ENCODE results near the gene EHD3. TPM values are rescaled to one million over a fixed set of nuclear protein-coding genes. Genes with fewer than 3 reads are reported as not detected.
A peak's percentile ranks its signal among the peaks of the same experiment; 100 is the strongest.

The EHD3 gene
- total and polyA plus RNA-seq, 10 of the 15 experiments (the other 5 are each of a cell fraction or from before 2014, with no cell fraction given), result 1.1 to 10.9 (median 8.2) TPM

DNA sequence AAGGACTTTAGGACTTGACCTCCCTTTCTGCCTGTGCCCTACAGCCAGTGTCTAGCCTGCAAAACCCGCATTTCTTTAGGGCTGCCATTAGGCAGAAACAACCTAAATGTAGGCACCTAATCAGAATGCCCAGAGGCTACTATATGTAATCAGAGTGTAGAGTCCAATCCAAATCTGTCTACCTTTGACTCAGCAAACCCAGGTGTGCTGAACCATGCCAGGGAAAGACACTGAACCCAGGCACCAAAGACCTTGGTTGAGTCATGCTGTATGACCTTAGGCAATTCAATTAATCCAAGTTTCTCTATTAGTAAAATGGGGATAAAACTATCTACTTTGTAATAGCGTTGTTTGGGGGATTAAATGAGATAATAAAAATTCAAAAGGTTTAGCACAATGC lies 37.3 kb upstream of the EHD3 start:
- no peak overlapping the region for H3K4me2 ChIP-seq (ENCODE audit: control insufficient read depth, insufficient read depth)
- ATAC-seq, result peak; percentile 29; the same call in 2 of the 3 replicates
- H3K27me3 ChIP-seq (replicated peaks in 1 of 2; ENCODE audit: control insufficient read depth in 2 of 2, insufficient read depth in 2 of 2, low read length in 1 of 2), result no peaks in the 10 kb centered on the region; a peak in 1 of 4 replicates
- no peak for FAIRE-seq
- H3K4me1 ChIP-seq (ENCODE audit: control insufficient read depth, insufficient read depth, low read length), result no peaks in the 10 kb centered on the region
- TF ChIP-seq EGR1 (IDR thresholded peaks at IDR 0.05; ENCODE audit: borderline replicate concordance in 1 of 2, low read depth in 2 of 2, low read length in 2 of 2), result no peak
- TF ChIP-seq, protein P1, sequence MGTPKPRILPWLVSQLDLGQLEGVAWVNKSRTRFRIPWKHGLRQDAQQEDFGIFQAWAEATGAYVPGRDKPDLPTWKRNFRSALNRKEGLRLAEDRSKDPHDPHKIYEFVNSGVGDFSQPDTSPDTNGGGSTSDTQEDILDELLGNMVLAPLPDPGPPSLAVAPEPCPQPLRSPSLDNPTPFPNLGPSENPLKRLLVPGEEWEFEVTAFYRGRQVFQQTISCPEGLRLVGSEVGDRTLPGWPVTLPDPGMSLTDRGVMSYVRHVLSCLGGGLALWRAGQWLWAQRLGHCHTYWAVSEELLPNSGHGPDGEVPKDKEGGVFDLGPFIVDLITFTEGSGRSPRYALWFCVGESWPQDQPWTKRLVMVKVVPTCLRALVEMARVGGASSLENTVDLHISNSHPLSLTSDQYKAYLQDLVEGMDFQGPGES (IDR thresholded peaks at IDR 0.05), result no peak
- TF ChIP-seq, protein P2, sequence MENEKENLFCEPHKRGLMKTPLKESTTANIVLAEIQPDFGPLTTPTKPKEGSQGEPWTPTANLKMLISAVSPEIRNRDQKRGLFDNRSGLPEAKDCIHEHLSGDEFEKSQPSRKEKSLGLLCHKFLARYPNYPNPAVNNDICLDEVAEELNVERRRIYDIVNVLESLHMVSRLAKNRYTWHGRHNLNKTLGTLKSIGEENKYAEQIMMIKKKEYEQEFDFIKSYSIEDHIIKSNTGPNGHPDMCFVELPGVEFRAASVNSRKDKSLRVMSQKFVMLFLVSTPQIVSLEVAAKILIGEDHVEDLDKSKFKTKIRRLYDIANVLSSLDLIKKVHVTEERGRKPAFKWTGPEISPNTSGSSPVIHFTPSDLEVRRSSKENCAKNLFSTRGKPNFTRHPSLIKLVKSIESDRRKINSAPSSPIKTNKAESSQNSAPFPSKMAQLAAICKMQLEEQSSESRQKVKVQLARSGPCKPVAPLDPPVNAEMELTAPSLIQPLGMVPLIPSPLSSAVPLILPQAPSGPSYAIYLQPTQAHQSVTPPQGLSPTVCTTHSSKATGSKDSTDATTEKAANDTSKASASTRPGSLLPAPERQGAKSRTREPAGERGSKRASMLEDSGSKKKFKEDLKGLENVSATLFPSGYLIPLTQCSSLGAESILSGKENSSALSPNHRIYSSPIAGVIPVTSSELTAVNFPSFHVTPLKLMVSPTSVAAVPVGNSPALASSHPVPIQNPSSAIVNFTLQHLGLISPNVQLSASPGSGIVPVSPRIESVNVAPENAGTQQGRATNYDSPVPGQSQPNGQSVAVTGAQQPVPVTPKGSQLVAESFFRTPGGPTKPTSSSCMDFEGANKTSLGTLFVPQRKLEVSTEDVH (IDR thresholded peaks at IDR 0.05; ENCODE audit: low read depth, partially characterized antibody), result no peak
- TF ChIP-seq MEF2B (IDR thresholded peaks at IDR 0.05; ENCODE audit: partially characterized antibody, poor library complexity, severe bottlenecking), result no peak
- TF ChIP-seq, protein P3, sequence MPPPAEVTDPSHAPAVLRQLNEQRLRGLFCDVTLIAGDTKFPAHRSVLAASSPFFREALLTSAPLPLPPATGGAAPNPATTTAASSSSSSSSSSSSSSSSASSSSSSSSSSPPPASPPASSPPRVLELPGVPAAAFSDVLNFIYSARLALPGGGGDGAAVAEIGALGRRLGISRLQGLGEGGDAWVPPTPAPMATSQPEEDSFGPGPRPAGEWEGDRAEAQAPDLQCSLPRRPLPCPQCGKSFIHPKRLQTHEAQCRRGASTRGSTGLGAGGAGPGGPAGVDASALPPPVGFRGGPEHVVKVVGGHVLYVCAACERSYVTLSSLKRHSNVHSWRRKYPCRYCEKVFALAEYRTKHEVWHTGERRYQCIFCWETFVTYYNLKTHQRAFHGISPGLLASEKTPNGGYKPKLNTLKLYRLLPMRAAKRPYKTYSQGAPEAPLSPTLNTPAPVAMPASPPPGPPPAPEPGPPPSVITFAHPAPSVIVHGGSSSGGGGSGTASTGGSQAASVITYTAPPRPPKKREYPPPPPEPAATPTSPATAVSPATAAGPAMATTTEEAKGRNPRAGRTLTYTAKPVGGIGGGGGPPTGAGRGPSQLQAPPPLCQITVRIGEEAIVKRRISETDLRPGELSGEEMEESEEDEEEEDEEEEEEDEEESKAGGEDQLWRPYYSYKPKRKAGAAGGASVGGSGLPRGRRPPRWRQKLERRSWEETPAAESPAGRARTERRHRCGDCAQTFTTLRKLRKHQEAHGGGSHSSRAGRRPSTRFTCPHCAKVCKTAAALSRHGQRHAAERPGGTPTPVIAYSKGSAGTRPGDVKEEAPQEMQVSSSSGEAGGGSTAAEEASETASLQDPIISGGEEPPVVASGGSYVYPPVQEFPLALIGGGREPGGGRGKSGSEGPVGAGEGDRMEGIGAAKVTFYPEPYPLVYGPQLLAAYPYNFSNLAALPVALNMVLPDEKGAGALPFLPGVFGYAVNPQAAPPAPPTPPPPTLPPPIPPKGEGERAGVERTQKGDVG (CRISPR knock-in tag; IDR thresholded peaks at IDR 0.05), result no peak
- no peak for TF ChIP-seq RELA (IDR thresholded peaks at IDR 0.05; ENCODE audit: borderline replicate concordance, partially characterized antibody)
- TF ChIP-seq MTA2 (IDR thresholded peaks at IDR 0.05; ENCODE audit: low read depth), result no peak
- TF ChIP-seq ATF7 (IDR thresholded peaks at IDR 0.05; ENCODE audit: low read depth), result no peak
- TF ChIP-seq LARP7 (IDR thresholded peaks at IDR 0.05), result no peak
- TF ChIP-seq, protein P4, sequence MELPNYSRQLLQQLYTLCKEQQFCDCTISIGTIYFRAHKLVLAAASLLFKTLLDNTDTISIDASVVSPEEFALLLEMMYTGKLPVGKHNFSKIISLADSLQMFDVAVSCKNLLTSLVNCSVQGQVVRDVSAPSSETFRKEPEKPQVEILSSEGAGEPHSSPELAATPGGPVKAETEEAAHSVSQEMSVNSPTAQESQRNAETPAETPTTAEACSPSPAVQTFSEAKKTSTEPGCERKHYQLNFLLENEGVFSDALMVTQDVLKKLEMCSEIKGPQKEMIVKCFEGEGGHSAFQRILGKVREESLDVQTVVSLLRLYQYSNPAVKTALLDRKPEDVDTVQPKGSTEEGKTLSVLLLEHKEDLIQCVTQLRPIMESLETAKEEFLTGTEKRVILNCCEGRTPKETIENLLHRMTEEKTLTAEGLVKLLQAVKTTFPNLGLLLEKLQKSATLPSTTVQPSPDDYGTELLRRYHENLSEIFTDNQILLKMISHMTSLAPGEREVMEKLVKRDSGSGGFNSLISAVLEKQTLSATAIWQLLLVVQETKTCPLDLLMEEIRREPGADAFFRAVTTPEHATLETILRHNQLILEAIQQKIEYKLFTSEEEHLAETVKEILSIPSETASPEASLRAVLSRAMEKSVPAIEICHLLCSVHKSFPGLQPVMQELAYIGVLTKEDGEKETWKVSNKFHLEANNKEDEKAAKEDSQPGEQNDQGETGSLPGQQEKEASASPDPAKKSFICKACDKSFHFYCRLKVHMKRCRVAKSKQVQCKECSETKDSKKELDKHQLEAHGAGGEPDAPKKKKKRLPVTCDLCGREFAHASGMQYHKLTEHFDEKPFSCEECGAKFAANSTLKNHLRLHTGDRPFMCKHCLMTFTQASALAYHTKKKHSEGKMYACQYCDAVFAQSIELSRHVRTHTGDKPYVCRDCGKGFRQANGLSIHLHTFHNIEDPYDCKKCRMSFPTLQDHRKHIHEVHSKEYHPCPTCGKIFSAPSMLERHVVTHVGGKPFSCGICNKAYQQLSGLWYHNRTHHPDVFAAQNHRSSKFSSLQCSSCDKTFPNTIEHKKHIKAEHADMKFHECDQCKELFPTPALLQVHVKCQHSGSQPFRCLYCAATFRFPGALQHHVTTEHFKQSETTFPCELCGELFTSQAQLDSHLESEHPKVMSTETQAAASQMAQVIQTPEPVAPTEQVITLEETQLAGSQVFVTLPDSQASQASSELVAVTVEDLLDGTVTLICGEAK (IDR thresholded peaks at IDR 0.05; ENCODE audit: borderline replicate concordance), result no peak
- TF ChIP-seq BCL11A (IDR thresholded peaks at IDR 0.05; ENCODE audit: low read depth, low read length), result no peak
- no peaks in the 10 kb centered on the region for H4K20me1 ChIP-seq (ENCODE audit: control insufficient read depth, insufficient read depth)
- no peak overlapping the region for H2AFZ ChIP-seq (ENCODE audit: control insufficient read depth, low read depth, low read length)
- ChIA-PET CTCF (interaction anchor here (2.1 kb wide), 1 partner anchor 26 kb away, joined by 10 read pairs; no protein-coding TSS in a partner anchor), SMC1A (ENCODE audit: uncharacterized antibody, unreplicated experiment) (no interaction called here), POLR2A (no interaction called here), RAD21 (ENCODE audit: unreplicated experiment) (no interaction called here)
- H3K27ac ChIP-seq (ENCODE audit: control insufficient read depth, insufficient read depth), result no peak overlapping the region
- 45% methylated on average over 2 of the region's 2 CpGs for WGBS (ENCODE audit: insufficient coverage, insufficient replicate concordance, low lambda C conversion rate, missing lambda C conversion rate)
- intact Hi-C loops (cut with micrococcal nuclease; ENCODE audit: unreplicated experiment), result no loop called here
- no peaks in the 10 kb centered on the region for H3K79me2 ChIP-seq (ENCODE audit: control insufficient read depth, insufficient read depth, low read length)
- DNase-seq (ENCODE audit: low read depth, low spot score), result no peak
- no TSS peak for BruUV-seq (replicated peaks)
- H3K36me3 ChIP-seq (ENCODE audit: control insufficient read depth in 2 of 2, insufficient read depth in 2 of 2, low read length in 1 of 2), result no peaks in the 10 kb centered on the region; a peak in 1 of 4 replicates
- in situ Hi-C loops (cut with MboI), result no loop called here
- H3K9me3 ChIP-seq (replicated peaks; ENCODE audit: control insufficient read depth, insufficient read depth, low read length), result no peaks in the 10 kb centered on the region
- H3K4me3 ChIP-seq, result no peak overlapping the region
- no peak overlapping the region for H3K9ac ChIP-seq (ENCODE audit: control insufficient read depth, insufficient read depth, low read length)
